SKM-1 treated with dmso at 0.1 percent for 144 hours (cell line): ENCODE measurements around the gene C1orf52.

Experiments
- DNase-seq: peaks from one replicate; lab custom pipeline; 2025; ENCODE audit not compliant: unreplicated experiment; lab: John Stamatoyannopoulos, UW

Gene C1orf52

GRCh38 chr1:85259118-85259911 is at the start of gene C1orf52:
TSS of gene C1orf52 (minus strand) at chr1:85259662. CDS start at chr1:85259633, 29 bp downstream.
- peak; percentile 82 for DNase-seq

- DNase-seq = no peak
Measured at GRCh38 chr1:85308833-85309350, 49.4 kb upstream of the C1orf52 start.

- peak; percentile 65 for DNase-seq
Measured at GRCh38 chr1:85307987-85308832, 48.7 kb upstream of the C1orf52 start.

- no peak for DNase-seq
Measured at GRCh38 chr1:85306236-85306635, 46.8 kb upstream of the C1orf52 start.

- no peak for DNase-seq
Measured at GRCh38 chr1:85303440-85304162, 44.1 kb upstream of the C1orf52 start.

- DNase-seq = no peak
Measured at GRCh38 chr1:85300140-85300539, 40.7 kb upstream of the C1orf52 start.

- DNase-seq = no peak
Measured at GRCh38 chr1:85297855-85298629, 38.6 kb upstream of the C1orf52 start.

GRCh38 chr1:85297538-85297854 is 38.0 kb upstream of the C1orf52 start:
- no peak for DNase-seq

- DNase-seq = no peak
Measured at GRCh38 chr1:85296980-85297379, 37.5 kb upstream of the C1orf52 start.

GRCh38 chr1:85295654-85296053 is 36.2 kb upstream of the C1orf52 start:
- no peak for DNase-seq

- no peak for DNase-seq
Measured at GRCh38 chr1:85295006-85295431, 35.6 kb upstream of the C1orf52 start.

- no peak for DNase-seq
Measured at GRCh38 chr1:85290826-85291225, 31.4 kb upstream of the C1orf52 start.

GRCh38 chr1:85289848-85290335 is 30.4 kb upstream of the C1orf52 start:
- no peak for DNase-seq

- peak; percentile 36 for DNase-seq
Measured at GRCh38 chr1:85289207-85289847, 29.9 kb upstream of the C1orf52 start.

- no peak for DNase-seq
Measured at GRCh38 chr1:85284202-85284601, 24.7 kb upstream of the C1orf52 start.

- DNase-seq = no peak
Measured at GRCh38 chr1:85283475-85284199, 24.2 kb upstream of the C1orf52 start.

- DNase-seq = no peak
Measured at GRCh38 chr1:85282424-85282823, 23.0 kb upstream of the C1orf52 start.

GRCh38 chr1:85280636-85281035 is 21.2 kb upstream of the C1orf52 start:
- no peak for DNase-seq

GRCh38 chr1:85279458-85280080 is 20.1 kb upstream of the C1orf52 start:
- DNase-seq = no peak
